ENCODE measurements around the gene CAMK2A.

CAMK2A gene

GRCh38 chr5:150204590-150204960, 85.0 kb downstream of the CAMK2A start:
- DNase-seq, result no peak

GRCh38 chr5:150203832-150204589, 85.6 kb downstream of the CAMK2A start:
- DNase-seq, result no peak

- no peak for DNase-seq
These were observed 87.1 kb downstream of the CAMK2A start for GRCh38 chr5:150202501-150202900.

GRCh38 chr5:150197476-150197875, 92.1 kb downstream of the CAMK2A start:
- no peak for DNase-seq

- DNase-seq, result no peak
These were observed 92.6 kb downstream of the CAMK2A start for GRCh38 chr5:150196986-150197385.

- DNase-seq, result no peak
These were observed 93.1 kb downstream of the CAMK2A start for GRCh38 chr5:150196514-150196913.

GRCh38 chr5:150195736-150196485, 93.7 kb downstream of the CAMK2A start:
- no peak for DNase-seq

GRCh38 chr5:150192462-150192861, 97.1 kb downstream of the CAMK2A start:
- no peak for DNase-seq

- DNase-seq, result no peak
These were observed 98.6 kb downstream of the CAMK2A start for GRCh38 chr5:150190987-150191386.

GRCh38 chr5:150190503-150190979, 99.0 kb downstream of the CAMK2A start:
- DNase-seq, result no peak

GRCh38 chr5:150189728-150190502, 99.7 kb downstream of the CAMK2A start, which contains the start of gene SLC6A7:
SLC6A7 (plus strand) TSS chr5:150190062; CDS start chr5:150190328, 266 bp downstream.
- DNase-seq, result no peak

- DNase-seq, result no peak
These were observed 100.2 kb downstream of the CAMK2A start for GRCh38 chr5:150189326-150189725.

- no peak for DNase-seq
These were observed 101.3 kb downstream of the CAMK2A start for GRCh38 chr5:150188146-150188842.

GRCh38 chr5:150186897-150187296, 102.7 kb downstream of the CAMK2A start:
- DNase-seq, result no peak

GRCh38 chr5:150186137-150186536, 103.4 kb downstream of the CAMK2A start:
- no peak for DNase-seq

- DNase-seq, result no peak
These were observed 104.3 kb downstream of the CAMK2A start for GRCh38 chr5:150184990-150185912.

- no peak for DNase-seq
These were observed 105.6 kb downstream of the CAMK2A start for GRCh38 chr5:150184006-150184405.

- no peak for DNase-seq
These were observed 106.1 kb downstream of the CAMK2A start for GRCh38 chr5:150183436-150183835.

- DNase-seq, result no peak
These were observed 106.8 kb downstream of the CAMK2A start for GRCh38 chr5:150182774-150183173.

GRCh38 chr5:150181766-150182545, 107.6 kb downstream of the CAMK2A start:
- no peak for DNase-seq

GRCh38 chr5:150181027-150181426, 108.5 kb downstream of the CAMK2A start:
- DNase-seq, result no peak
